SK-N-SH (cell line): Measurements from ENCODE around the gene SAMD5. TPM values are rescaled to one million over a fixed set of nuclear protein-coding genes. Genes with fewer than 3 reads are reported as not detected.

ENCODE experiments used
- CTCF ChIA-PET: fragments of 300-600, 350-600 bp; formaldehyde crosslinking; extraction: SDS; loops from one replicate; lab custom pipeline; 2021; lab: Yijun Ruan, JAX
- POLR2A ChIA-PET: fragments of 350-600 bp; sonication (Branson Sonifier 250); formaldehyde crosslinking; extraction: SDS; loops from one replicate; lab custom pipeline; 2020; ENCODE audit warnings: antibody characterized with exemption, inconsistent platforms; lab: Yijun Ruan, JAX
- DNase-seq: peaks from one replicate; pipeline ENCODE4 v3.0.0; 2012
- H2AFZ ChIP-seq: fragments of 200-600 bp; sonication (generic); 2 replicates; pipeline ENCODE4 v1.8.1; 2016; ENCODE audit warnings: antibody characterized with exemption, mild to moderate bottlenecking, low read depth
- H3F3A ChIP-seq: fragments of 200-600 bp; sonication (generic); replicated peaks from 2 replicates; pipeline ENCODE3; 2016; ENCODE audit warnings: antibody characterized with exemption, mild to moderate bottlenecking; ENCODE audit not compliant: insufficient read depth
- H3K27ac ChIP-seq, 2 experiments: fragments of 200-500 bp in 1 of 2; fragments of 200-600 bp in 1 of 2; sonication (Bioruptor generic) in 1 of 2; sonication (generic), shearing (Covaris generic) in 1 of 2; 2 replicates each; pipeline versions ENCODE4 v1.5.1 to v1.6.1; 2014 to 2016; ENCODE audit warnings: low read depth in 2 of 2, inconsistent platforms in 1 of 2, low read length in 1 of 2, mild to moderate bottlenecking in 1 of 2, mixed read lengths in 1 of 2
- H3K27me3 ChIP-seq: fragments of 200-600 bp; sonication (generic), shearing (Covaris generic); 2 replicates; pipeline ENCODE4 v1.6.1; 2016; ENCODE audit warnings: mixed run types; ENCODE audit not compliant: insufficient read depth
- H3K36me3 ChIP-seq, 2 experiments: fragments of 200-500 bp in 1 of 2; fragments of 200-600 bp in 1 of 2; sonication (Bioruptor generic) in 1 of 2; sonication (generic) in 1 of 2; replicated peaks in 1 of 2; 2 replicates each; pipeline versions ENCODE3 to v1.5.1; 2014 to 2016; ENCODE audit warnings: low read length in 1 of 2, mild to moderate bottlenecking in 1 of 2; ENCODE audit not compliant: insufficient read depth in 2 of 2, control insufficient read depth in 1 of 2
- H3K4me1 ChIP-seq, 2 experiments: fragments of 200-500 bp in 1 of 2; fragments of 200-600 bp in 1 of 2; sonication (Bioruptor generic) in 1 of 2; sonication (generic), shearing (Covaris generic) in 1 of 2; 2 replicates each; pipeline versions ENCODE4 v1.5.1 to v1.6.1; 2014 to 2016; ENCODE audit warnings: low read depth in 1 of 2, low read length in 1 of 2, mixed run types in 1 of 2; ENCODE audit not compliant: insufficient read depth in 2 of 2, control insufficient read depth in 1 of 2
- H3K4me2 ChIP-seq: fragments of 200-600 bp; sonication (generic), shearing (Covaris generic); 2 replicates; pipeline ENCODE4 v1.6.1; 2017; ENCODE audit warnings: mixed run types
- H3K4me3 ChIP-seq, 2 experiments: fragments of 200-500 bp in 1 of 2; fragments of 200-600 bp in 1 of 2; sonication (Bioruptor generic) in 1 of 2; sonication (generic), shearing (Covaris generic) in 1 of 2; 2 replicates each; pipeline versions ENCODE4 v1.5.1 to v1.8.1; 2014 to 2016; ENCODE audit warnings: low read depth in 2 of 2, inconsistent platforms in 1 of 2, low read length in 1 of 2, mild to moderate bottlenecking in 1 of 2, mixed read lengths in 1 of 2, moderate library complexity in 1 of 2
- H3K79me2 ChIP-seq: fragments of 200-600 bp; sonication (generic); 2 replicates; pipeline ENCODE4 v1.8.1; 2017; ENCODE audit warnings: mild to moderate bottlenecking; ENCODE audit not compliant: insufficient read depth
- H3K9ac ChIP-seq: fragments of 200-600 bp; sonication (generic); 2 replicates; pipeline ENCODE4 v1.6.1; 2017; ENCODE audit warnings: mixed run types
- H3K9me2 ChIP-seq: fragments of 200-600 bp; sonication (generic); 2 replicates; pipeline ENCODE4 v1.6.1; 2017; ENCODE audit warnings: mixed run types
- H3K9me3 ChIP-seq: fragments of 200-600 bp; sonication (generic); 2 replicates; pipeline ENCODE4 v1.6.1; 2017; ENCODE audit warnings: mixed run types, mild to moderate bottlenecking, moderate library complexity
- H4K20me1 ChIP-seq: fragments of 200-600 bp; sonication (generic); 2 replicates; pipeline ENCODE4 v1.6.1; 2017; ENCODE audit warnings: mild to moderate bottlenecking, mixed run types; ENCODE audit not compliant: insufficient read depth
- NRF1 ChIP-seq: IDR thresholded peaks from 2 replicates; pipeline ENCODE4 v1.6.1; 2012; ENCODE audit warnings: low read depth, mild to moderate bottlenecking, low read length
- POLR2AphosphoS5 ChIP-seq: IDR thresholded peaks from 2 replicates; pipeline ENCODE4 v1.6.1; 2012; ENCODE audit warnings: low read depth, low read length
- REST ChIP-seq: IDR thresholded peaks from 2 replicates; pipeline ENCODE4 v1.6.1; 2012; ENCODE audit warnings: mild to moderate bottlenecking, low read depth, low read length, moderate library complexity
- RFX5 ChIP-seq: IDR thresholded peaks from 2 replicates; pipeline ENCODE4 v1.6.1; 2012; ENCODE audit warnings: mild to moderate bottlenecking, improper control_type of control experiment, low read length
- SMC3 ChIP-seq: IDR thresholded peaks from 2 replicates; pipeline ENCODE4 v1.6.1; 2012; ENCODE audit warnings: low read depth, low read length, improper control_type of control experiment
- TCF12 ChIP-seq: IDR thresholded peaks from 2 replicates; pipeline ENCODE4 v1.4.0; 2012
- WGBS: methylation state at CpG from one replicate; pipeline ENCODE4 v1.1.6; 2017; ENCODE audit warnings: low lambda C conversion rate; 5-methylcytosine and 5-hydroxymethylcytosine counted together
- polyA plus RNA-seq, 3 experiments: library from polyadenylated mRNA; depleted of rRNA; stranded (reverse); fragments of >200 nt; gene quantifications; 2 replicates each; pipeline ENCODE4 v1.2.3, GENCODE V29; 2012
- TF ChIP-seq, protein P1 (sequence below): IDR thresholded peaks from 2 replicates; pipeline ENCODE4 v1.4.0; 2012; ENCODE audit warnings: low read depth
- TF ChIP-seq, protein P2 (sequence below): IDR thresholded peaks from 2 replicates; pipeline ENCODE4 v1.4.0; 2012; ENCODE audit warnings: low read depth, borderline replicate concordance

Gene SAMD5
- polyA plus RNA-seq, 1 of the 3 experiments (the other 2 are of a cell fraction) = not detected

- TF ChIP-seq, protein P1, sequence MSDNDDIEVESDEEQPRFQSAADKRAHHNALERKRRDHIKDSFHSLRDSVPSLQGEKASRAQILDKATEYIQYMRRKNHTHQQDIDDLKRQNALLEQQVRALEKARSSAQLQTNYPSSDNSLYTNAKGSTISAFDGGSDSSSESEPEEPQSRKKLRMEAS = no peak
- no peak for TF ChIP-seq SMC3
- TF ChIP-seq, protein P2, sequence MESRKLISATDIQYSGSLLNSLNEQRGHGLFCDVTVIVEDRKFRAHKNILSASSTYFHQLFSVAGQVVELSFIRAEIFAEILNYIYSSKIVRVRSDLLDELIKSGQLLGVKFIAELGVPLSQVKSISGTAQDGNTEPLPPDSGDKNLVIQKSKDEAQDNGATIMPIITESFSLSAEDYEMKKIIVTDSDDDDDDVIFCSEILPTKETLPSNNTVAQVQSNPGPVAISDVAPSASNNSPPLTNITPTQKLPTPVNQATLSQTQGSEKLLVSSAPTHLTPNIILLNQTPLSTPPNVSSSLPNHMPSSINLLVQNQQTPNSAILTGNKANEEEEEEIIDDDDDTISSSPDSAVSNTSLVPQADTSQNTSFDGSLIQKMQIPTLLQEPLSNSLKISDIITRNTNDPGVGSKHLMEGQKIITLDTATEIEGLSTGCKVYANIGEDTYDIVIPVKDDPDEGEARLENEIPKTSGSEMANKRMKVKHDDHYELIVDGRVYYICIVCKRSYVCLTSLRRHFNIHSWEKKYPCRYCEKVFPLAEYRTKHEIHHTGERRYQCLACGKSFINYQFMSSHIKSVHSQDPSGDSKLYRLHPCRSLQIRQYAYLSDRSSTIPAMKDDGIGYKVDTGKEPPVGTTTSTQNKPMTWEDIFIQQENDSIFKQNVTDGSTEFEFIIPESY = no peak
- no peak for TF ChIP-seq POLR2AphosphoS5
Observed at GRCh38 chr6:147566244-147566898, 57.9 kb downstream of the SAMD5 start (continued).

DNA sequence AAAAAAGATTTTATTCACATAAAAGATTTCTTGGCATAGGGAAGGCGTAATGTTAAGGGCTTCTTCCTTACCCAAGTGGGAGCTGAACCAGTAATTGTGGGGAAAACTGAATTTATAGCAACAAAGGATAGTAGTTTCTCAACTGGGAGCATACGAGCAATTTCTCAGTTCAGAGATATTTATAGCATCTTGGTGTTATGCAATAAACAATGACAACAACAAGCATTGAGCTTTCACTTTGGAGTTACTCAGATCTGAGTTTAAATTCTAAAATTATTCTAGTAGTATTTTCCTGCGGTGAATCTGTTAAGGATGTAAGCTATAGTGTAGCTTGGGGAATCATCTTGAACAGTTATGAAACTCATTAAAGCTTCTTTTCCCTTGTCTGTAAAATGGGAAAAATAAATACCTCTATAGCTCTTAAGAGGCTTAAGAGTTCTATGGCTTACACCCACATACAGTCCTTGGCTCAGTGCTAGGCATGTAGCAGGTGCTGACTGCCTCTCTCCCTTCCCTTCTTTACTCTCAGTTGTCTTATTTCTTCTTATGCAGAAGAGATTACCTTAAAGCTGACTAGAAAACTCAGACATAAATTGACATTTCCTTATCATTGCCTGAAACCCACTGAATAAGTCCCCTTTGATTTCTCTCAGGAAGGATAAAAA lies 58.8 kb downstream of the SAMD5 start:
- no peak overlapping the region for H3K4me2 ChIP-seq
- POLR2A ChIA-PET = no interaction called here
- 25% methylated on average over 3 of the region's 3 CpGs for WGBS

More for the DNA sequence above, 58.8 kb downstream of the SAMD5 start:
- Histone ChIP-seq H3K9ac (no peak overlapping the region), H3K27me3 (no peaks in the 10 kb centered on the region), H3F3A (no peaks in the 10 kb centered on the region), H3K4me1 (no peaks in the 10 kb centered on the region; a peak in 1 of 4 replicates), H3K79me2 (no peaks in the 10 kb centered on the region), H3K9me2 (no peaks in the 10 kb centered on the region), H3K4me3 (no peak overlapping the region), H4K20me1 (no peaks in the 10 kb centered on the region), H2AFZ (no peak overlapping the region), H3K27ac (no peak overlapping the region)
- DNase-seq = no peak
- TF ChIP-seq NRF1 = no peak
- no peak for TF ChIP-seq REST
- TF ChIP-seq TCF12 = no peak
- no peak for TF ChIP-seq RFX5
- TF ChIP-seq, all 33 proteins: peak for 0
- Histone ChIP-seq H3K9me3 (no peaks in the 10 kb centered on the region), H3K36me3 (no peaks in the 10 kb centered on the region)
- CTCF ChIA-PET = interaction anchor here (1.3 kb wide), 1 partner anchor 20 kb away, joined by 4 read pairs; no protein-coding TSS in a partner anchor
